ENCODE data around the gene MICU2.

DNA sequence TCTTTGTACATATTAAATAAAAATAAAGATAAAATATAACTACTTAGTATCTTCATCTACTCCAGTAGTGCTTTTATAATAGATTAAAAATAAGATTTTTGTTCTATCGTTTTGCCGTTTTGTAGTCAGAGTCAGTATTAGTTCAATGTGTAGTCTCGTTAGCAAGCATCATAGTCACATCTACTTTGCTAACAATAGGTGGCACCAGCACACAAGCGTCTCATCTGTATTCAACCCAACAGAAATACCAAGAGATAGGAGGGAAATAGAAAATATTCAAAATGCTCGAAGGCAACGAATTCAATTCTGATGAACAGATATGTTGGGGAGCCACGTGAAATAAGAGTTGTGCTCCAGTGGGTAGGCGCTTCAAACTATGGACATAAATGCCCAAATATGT is 21.4 kb upstream of the MICU2 start:
- no peak for TF ChIP-seq TCF12 (IDR thresholded peaks at IDR 0.05; ENCODE audit: low read depth, low read length)
- TF ChIP-seq ZNF274 (IDR thresholded peaks at IDR 0.05; ENCODE audit: insufficient read depth, insufficient read length): no peak

Data from GM12878 (cell line).